Mucosa of rectum (tissue), 2 donors: ENCODE data around the gene SLC25A1.

Source experiments
- H3K27ac ChIP-seq, 2 donors: one replicate each; pipeline ENCODE4 v1.7.0; 2013; ENCODE audit warnings: inconsistent platforms in 2 of 2, low read depth in 2 of 2, low read length in 2 of 2
- H3K27me3 ChIP-seq, 2 donors: one replicate each; pipeline ENCODE4 v1.7.0; 2013; ENCODE audit warnings: low read length in 2 of 2; ENCODE audit not compliant: control insufficient read depth in 2 of 2, insufficient read depth in 2 of 2
- H3K36me3 ChIP-seq, 2 donors: one replicate each; pipeline ENCODE4 v1.7.0; 2013; ENCODE audit warnings: low read length in 2 of 2; ENCODE audit not compliant: control insufficient read depth in 2 of 2, insufficient read depth in 2 of 2
- H3K4me1 ChIP-seq, 2 donors: one replicate each; pipeline ENCODE4 v1.7.0; 2013; ENCODE audit warnings: low read length in 2 of 2, mild to moderate bottlenecking in 1 of 2; ENCODE audit not compliant: control insufficient read depth in 2 of 2, insufficient read depth in 2 of 2
- H3K4me3 ChIP-seq, 2 donors: one replicate each; pipeline ENCODE4 v1.7.0; 2013; ENCODE audit warnings: low read length in 2 of 2
- H3K9ac ChIP-seq, 2 donors: one replicate each; pipeline ENCODE4 v1.7.0; 2013; ENCODE audit warnings: low read length in 2 of 2, low read depth in 1 of 2, mild to moderate bottlenecking in 1 of 2
- H3K9me3 ChIP-seq, 2 donors: one replicate each; pipeline ENCODE4 v1.7.0; 2013; ENCODE audit warnings: low read length in 2 of 2; ENCODE audit not compliant: control insufficient read depth in 2 of 2
- donor health status: healthy.
- donor health status: Normal muscosa, but diverticular disease.

The SLC25A1 gene

GRCh38 chr22:19175026-19175601, 3.4 kb downstream of the SLC25A1 start:
- Histone ChIP-seq H3K9me3 (no peaks in the 10 kb centered on the region), H3K36me3 (peaks cover 4 to 6% of the 10 kb centered on the region in 2 donors), H3K4me3 (no peak overlapping the region), H3K27ac (no peak overlapping the region), H3K4me1 (peaks cover 40 to 56% of the 10 kb centered on the region in 2 donors), H3K9ac (no peak overlapping the region), H3K27me3 (peaks cover under 1 to 2% of the 10 kb centered on the region in 2 donors)

GRCh38 chr22:19174106-19175025, 4.2 kb downstream of the SLC25A1 start:
- Histone ChIP-seq H3K27me3 (peaks cover 7% of the 10 kb centered on the region in 2 donors), H3K27ac (no peak overlapping the region), H3K9me3 (no peaks in the 10 kb centered on the region), H3K4me3 (no peak overlapping the region), H3K9ac (no peak overlapping the region), H3K36me3 (peaks cover 4 to 6% of the 10 kb centered on the region in 2 donors), H3K4me1 (peaks cover 36 to 51% of the 10 kb centered on the region in 2 donors)

GRCh38 chr22:19173047-19174035, 5.2 kb downstream of the SLC25A1 start:
- Histone ChIP-seq H3K4me3 (peak overlapping the region; percentile 21 to 89), H3K9me3 (no peaks in the 10 kb centered on the region), H3K27ac (peak overlapping the region; percentile 5 to 26), H3K4me1 (peaks cover 35 to 46% of the 10 kb centered on the region in 2 donors), H3K36me3 (peaks cover 4 to 6% of the 10 kb centered on the region in 2 donors), H3K9ac (peak overlapping the region in 1 of 2 donors; percentile 98), H3K27me3 (peaks cover 16 to 17% of the 10 kb centered on the region in 2 donors)

- Histone ChIP-seq H3K36me3 (peaks cover 4 to 6% of the 10 kb centered on the region in 2 donors), H3K27me3 (peaks cover 22 to 25% of the 10 kb centered on the region in 2 donors), H3K27ac (peak overlapping the region; percentile 31 to 80), H3K9me3 (no peaks in the 10 kb centered on the region), H3K9ac (peak overlapping the region; percentile 85 to 98), H3K4me1 (peaks cover 33 to 43% of the 10 kb centered on the region in 2 donors), H3K4me3 (peak overlapping the region; percentile 81 to 89)
Measured at GRCh38 chr22:19172213-19173046, 6.1 kb downstream of the SLC25A1 start.

- Histone ChIP-seq H3K4me1 (peaks cover 27 to 34% of the 10 kb centered on the region in 2 donors), H3K9me3 (no peaks in the 10 kb centered on the region), H3K36me3 (no peaks in the 10 kb centered on the region), H3K9ac (peak overlapping the region in 1 of 2 donors; percentile 11), H3K27ac (no peak overlapping the region), H3K4me3 (peak overlapping the region in 1 of 2 donors; percentile 22), H3K27me3 (peaks cover 30% of the 10 kb centered on the region in 2 donors)
Measured at GRCh38 chr22:19169947-19170318, 8.6 kb downstream of the SLC25A1 start.

GRCh38 chr22:19169002-19169946, 9.3 kb downstream of the SLC25A1 start:
- H3K9ac ChIP-seq = peak overlapping the region; percentile 3 to 11
- H3K9me3 ChIP-seq = no peaks in the 10 kb centered on the region
- H3K4me3 ChIP-seq = peak overlapping the region in 1 of 2 donors; percentile 22
- H3K27me3 ChIP-seq = peaks cover 30% of the 10 kb centered on the region in 2 donors
- H3K36me3 ChIP-seq = no peaks in the 10 kb centered on the region
- H3K4me1 ChIP-seq = peaks cover 25 to 34% of the 10 kb centered on the region in 2 donors
- no peak overlapping the region for H3K27ac ChIP-seq

GRCh38 chr22:19168088-19168890, 10.2 kb downstream of the SLC25A1 start:
- peaks cover 30% of the 10 kb centered on the region in 2 donors for H3K27me3 ChIP-seq

More at GRCh38 chr22:19168088-19168890, 10.2 kb downstream of the SLC25A1 start:
- no peaks in the 10 kb centered on the region for H3K9me3 ChIP-seq
- no peak overlapping the region for H3K9ac ChIP-seq
- no peaks in the 10 kb centered on the region for H3K36me3 ChIP-seq
- H3K27ac ChIP-seq = no peak overlapping the region
- H3K4me3 ChIP-seq = no peak overlapping the region
- H3K4me1 ChIP-seq = peaks cover 21 to 25% of the 10 kb centered on the region in 2 donors
